Stimulated activated memory B cell treated with anti-CD40 and anti-IgM and Interleukin-4, amounts not matched to agents 10 μg/mL and 1 μg/mL and 100 μg/mL, for 72 hours (primary cell): ENCODE data around the gene NUP43.

Source experiments
- ATAC-seq: fragments of 150-1000 bp; cut with Tn5 transposase; 2 replicates; pipeline ENCODE4 v1.10.0; 2021
- H3K27ac Mint-ChIP-seq: one replicate; pipeline ENCODE4 v1.8.0; 2022; ENCODE audit warnings: mild to moderate bottlenecking, mixed read lengths
- H3K27me3 Mint-ChIP-seq: one replicate; pipeline ENCODE4 v1.8.0; 2022; ENCODE audit warnings: mixed read lengths
- H3K36me3 Mint-ChIP-seq: one replicate; pipeline ENCODE4 v1.8.0; 2022; ENCODE audit warnings: mixed read lengths
- H3K4me1 Mint-ChIP-seq: one replicate; pipeline ENCODE4 v1.8.0; 2022; ENCODE audit warnings: mixed read lengths
- H3K4me3 Mint-ChIP-seq: one replicate; pipeline ENCODE4 v1.8.0; 2022; ENCODE audit warnings: mild to moderate bottlenecking, moderate library complexity, mixed read lengths
- H3K9me3 Mint-ChIP-seq: one replicate; pipeline ENCODE4 v1.8.0; 2022; ENCODE audit warnings: mixed read lengths

The NUP43 gene

DNA sequence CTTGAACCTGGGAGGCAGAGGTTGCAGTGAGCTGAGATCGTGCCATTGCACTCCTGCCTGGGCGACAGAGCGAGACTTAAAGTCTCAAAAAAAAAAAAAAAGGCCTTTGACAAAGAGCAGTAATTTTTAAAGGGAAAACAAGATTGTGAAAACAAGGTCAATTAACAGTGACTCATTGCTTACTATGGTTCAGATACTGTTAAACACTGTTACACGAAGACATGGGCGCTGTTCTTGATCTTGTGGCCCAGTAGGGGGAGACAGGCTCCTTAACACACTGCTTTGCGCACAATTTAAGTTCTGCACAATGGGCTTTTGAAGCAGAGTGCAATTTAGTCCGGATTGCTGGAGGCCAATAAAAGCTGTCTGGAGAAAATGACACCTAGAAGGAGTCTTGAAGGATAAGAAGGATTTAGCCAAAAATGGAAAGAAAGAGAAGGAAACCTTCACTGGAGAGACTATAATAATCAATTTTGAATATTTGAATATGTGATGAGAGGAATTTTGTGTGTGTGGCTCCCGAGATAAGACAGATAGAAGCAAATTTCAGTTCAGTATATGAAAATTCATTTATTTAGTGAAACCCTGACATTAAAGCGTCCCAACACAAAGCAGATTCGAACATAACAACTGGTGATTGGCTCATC, 22.4 kb downstream of the NUP43 start:
- Mint-ChIP-seq H3K27me3 (no peaks in the 10 kb centered on the region), H3K4me3 (no peak overlapping the region), H3K27ac (no peak overlapping the region), H3K9me3 (no peaks in the 10 kb centered on the region), H3K4me1 (peaks cover 10% of the 10 kb centered on the region), H3K36me3 (peaks cover 22% of the 10 kb centered on the region)
- ATAC-seq = peak; percentile 61

DNA sequence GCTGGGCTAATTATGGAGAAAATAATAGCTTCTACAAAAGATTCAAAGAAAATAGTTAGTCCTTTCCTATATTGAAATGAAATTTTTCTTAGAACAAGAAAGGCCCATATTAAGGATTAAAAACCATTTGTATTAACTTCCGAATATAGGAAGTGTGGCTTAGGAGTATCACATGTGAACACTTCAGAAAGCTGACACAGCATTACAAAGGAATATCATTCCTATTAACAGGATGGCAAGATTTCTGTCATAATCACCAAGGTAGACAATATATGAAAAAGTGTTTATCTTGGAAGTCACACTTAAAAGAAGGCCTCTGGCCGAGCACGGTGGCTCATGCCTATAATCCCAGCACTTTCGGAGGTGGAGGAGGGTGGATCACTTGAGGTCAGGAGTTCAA, 23.1 kb downstream of the NUP43 start:
- no peaks in the 10 kb centered on the region for H3K27me3 Mint-ChIP-seq
- H3K4me1 Mint-ChIP-seq = peaks cover 4% of the 10 kb centered on the region
- H3K36me3 Mint-ChIP-seq = peaks cover 15% of the 10 kb centered on the region
- no peaks in the 10 kb centered on the region for H3K9me3 Mint-ChIP-seq
- H3K27ac Mint-ChIP-seq = no peak overlapping the region
- no peak for ATAC-seq
- no peak overlapping the region for H3K4me3 Mint-ChIP-seq

DNA sequence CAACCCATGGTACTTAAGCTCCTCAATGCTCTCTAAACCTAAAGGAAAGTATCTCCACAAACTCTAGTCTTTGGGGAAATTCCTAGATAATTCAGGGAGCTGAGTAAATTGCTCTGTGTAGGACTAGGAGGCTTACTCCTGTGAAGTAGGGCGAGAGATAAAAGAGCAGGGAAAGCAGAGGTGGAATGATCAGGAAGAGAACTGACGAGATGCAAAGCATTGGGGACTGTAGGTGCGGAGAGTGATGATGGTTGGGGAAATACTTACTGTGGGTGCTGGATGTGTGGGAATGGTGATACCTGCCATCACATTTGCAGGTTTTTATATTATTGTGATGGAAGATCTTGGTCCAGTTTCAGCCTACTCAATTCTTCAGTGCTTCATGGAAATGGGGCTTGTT, 26.8 kb downstream of the NUP43 start:
- H3K27me3 Mint-ChIP-seq = no peaks in the 10 kb centered on the region
- H3K9me3 Mint-ChIP-seq = no peaks in the 10 kb centered on the region
- peaks cover 16% of the 10 kb centered on the region for H3K4me1 Mint-ChIP-seq
- H3K4me3 Mint-ChIP-seq = no peak overlapping the region
- no peak for ATAC-seq
- H3K27ac Mint-ChIP-seq = no peak overlapping the region
- H3K36me3 Mint-ChIP-seq = peaks cover 6% of the 10 kb centered on the region

DNA sequence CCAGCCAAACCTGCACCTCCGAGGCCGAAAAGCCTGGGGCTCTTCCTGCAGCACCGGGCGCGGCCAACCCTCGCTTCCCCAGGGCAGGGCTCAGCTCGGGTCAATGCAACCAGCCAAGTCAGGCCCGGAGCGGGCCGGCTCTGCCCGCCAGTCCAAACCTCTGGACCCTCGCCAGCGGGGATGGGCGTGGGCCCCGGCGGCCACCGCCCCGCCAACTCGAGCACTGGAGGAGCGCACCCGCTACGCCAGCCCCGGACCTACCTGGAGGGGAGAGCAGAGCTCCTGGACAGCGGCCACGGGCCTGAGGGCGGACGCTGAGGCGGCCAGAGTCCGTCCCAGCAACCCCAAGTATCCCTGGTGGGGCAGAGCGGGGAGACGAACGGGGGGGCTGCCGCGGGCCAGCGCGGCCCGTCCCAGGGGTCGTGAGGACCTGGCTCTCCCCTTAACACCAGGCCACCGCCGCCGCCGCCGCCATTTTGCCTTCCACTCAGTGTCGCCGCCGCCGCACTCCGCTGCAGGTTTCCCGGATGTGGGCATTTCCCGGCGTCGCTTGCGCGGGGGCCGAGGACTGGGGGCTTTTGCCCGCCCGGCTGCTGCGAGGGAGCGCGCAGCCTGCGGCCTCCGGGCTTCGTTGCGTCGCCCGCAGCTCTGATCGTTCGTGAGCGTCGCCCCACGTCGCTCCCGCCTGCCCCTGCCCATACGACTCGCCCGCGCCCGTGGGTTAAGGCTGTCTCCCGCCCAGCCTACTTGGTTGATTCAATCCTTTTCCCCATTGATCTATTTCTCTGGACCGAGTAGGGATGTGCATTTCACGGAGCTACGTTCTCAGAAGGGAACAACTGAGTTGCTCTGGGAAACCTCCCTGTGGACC, 28.5 kb downstream of the NUP43 start, which contains the start of gene LATS1:
TSS of gene LATS1 (minus strand) at position 514 of the 871 bp plus-strand sequence. CDS start 15,975 bp downstream, outside the sequence.
- peak within 1 kb of the TSS; percentile 97 for H3K27ac Mint-ChIP-seq
- no peaks in the 10 kb centered on the region for H3K9me3 Mint-ChIP-seq
- peak within 1 kb of the TSS; percentile 95 for H3K4me3 Mint-ChIP-seq
- ATAC-seq = peak; percentile 96
- H3K27me3 Mint-ChIP-seq = no peaks in the 10 kb centered on the region
- no peaks in the 10 kb centered on the region for H3K36me3 Mint-ChIP-seq
- H3K4me1 Mint-ChIP-seq = peaks cover 20% of the 10 kb centered on the region

DNA sequence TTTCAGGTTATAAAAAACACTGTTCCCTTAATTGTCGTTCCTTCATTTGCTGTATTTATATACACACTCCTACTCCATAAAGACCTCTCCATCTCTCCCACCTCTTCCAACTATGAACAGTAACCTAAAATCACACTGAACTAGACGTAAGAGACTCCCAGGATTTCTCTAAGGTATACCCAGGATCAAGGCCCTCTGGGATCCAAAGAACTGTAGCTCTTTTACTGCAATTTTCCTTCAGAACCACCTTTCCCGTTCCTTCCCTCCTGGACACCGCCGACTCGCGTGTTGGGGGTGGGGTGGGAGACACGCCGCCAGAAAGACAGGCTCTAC, 29.1 kb downstream of the NUP43 start:
- Mint-ChIP-seq H3K4me1 (peaks cover 20% of the 10 kb centered on the region), H3K27me3 (no peaks in the 10 kb centered on the region), H3K27ac (peak overlapping the region; percentile 97), H3K9me3 (no peaks in the 10 kb centered on the region), H3K36me3 (no peaks in the 10 kb centered on the region), H3K4me3 (peak overlapping the region; percentile 95)
- ATAC-seq = no peak

DNA sequence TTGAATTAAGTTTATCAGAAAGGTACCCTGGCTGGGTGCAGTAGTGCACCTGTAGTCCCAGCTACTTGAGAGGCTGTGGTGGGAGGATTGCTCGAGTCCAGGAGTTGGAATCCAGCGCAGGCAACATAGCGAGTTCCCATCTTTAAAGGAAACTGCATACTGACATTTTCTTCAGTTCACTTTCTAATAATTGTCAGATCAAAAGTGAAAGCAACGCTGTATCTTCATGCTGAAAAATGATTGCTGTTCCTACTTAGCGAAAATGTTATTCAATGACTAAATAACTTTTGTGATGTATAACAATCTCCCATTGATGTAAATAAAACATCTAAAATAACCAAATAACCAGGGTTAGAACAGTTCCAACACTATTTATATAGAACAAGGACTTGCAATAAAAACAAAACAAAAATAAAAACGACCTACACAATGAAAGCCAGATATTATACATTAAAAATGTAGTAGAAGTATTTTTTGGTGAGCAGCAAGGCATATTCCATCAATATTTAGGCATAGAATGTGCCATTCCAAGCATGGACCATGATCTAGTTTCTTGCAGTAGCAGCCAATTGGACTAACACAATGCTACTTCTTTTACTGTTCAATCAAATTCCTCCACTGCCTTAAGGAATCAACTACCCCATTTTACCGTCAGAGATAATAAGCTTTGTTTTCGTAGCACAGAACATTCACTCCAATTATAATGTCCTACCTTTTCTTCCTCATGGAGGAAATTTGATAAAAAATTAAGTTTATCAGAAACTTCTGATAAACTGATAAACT, 30.0 kb downstream of the NUP43 start:
- H3K27me3 Mint-ChIP-seq = no peaks in the 10 kb centered on the region
- H3K36me3 Mint-ChIP-seq = peaks cover 6% of the 10 kb centered on the region
- H3K4me1 Mint-ChIP-seq = peaks cover 20% of the 10 kb centered on the region

DNA sequence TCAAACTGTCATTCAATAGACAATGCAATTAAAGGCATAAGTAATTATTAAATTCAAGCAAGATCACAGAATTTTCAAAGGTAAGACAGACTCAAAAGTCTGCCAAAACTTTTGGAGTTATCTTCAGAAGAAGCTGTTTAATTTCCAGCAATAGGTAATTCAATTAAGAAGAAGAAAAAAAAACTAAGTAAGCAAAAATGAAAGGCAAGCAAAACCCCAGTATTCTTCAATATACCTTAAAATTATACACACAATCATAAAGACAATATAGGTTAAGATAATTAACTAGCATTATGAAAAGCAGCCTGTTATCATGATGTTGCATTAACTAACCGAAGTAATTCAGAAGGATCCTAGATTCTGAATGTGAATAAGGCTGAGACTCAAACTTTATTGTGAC, 31.9 kb downstream of the NUP43 start:
- no peaks in the 10 kb centered on the region for H3K27me3 Mint-ChIP-seq
- H3K36me3 Mint-ChIP-seq = peaks cover 14% of the 10 kb centered on the region
- H3K4me1 Mint-ChIP-seq = peaks cover 36% of the 10 kb centered on the region
- H3K9me3 Mint-ChIP-seq = no peaks in the 10 kb centered on the region
- no peak for ATAC-seq
- no peak overlapping the region for H3K27ac Mint-ChIP-seq
- no peak overlapping the region for H3K4me3 Mint-ChIP-seq

More for the DNA sequence above, 30.0 kb downstream of the NUP43 start:
- Mint-ChIP-seq H3K9me3 (no peaks in the 10 kb centered on the region), H3K27ac (peak overlapping the region; percentile 61), H3K4me3 (peak overlapping the region; percentile 72)
- ATAC-seq = no peak

DNA sequence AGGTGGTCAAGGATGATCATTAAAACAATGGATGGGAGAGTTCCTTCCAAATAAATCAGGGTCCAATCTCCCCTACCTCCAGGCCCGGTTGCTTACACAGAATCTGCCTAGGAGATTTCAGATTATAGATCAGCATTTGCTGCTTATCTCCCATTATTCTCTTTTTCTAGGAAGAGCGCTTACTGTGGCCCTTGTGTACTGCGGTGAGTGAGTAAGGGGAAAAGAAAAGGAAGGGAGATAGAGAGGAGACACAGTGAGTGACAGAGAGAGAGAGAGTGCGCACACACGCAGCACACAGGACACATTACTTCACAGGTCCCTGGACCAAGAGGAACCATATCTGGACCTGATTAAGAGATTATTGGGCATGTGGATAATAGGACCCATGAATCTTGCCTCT, 34.6 kb downstream of the NUP43 start:
- Mint-ChIP-seq H3K27ac (no peak overlapping the region), H3K4me1 (peaks cover 52% of the 10 kb centered on the region), H3K27me3 (no peaks in the 10 kb centered on the region), H3K36me3 (peaks cover 14% of the 10 kb centered on the region), H3K4me3 (no peak overlapping the region), H3K9me3 (no peaks in the 10 kb centered on the region)
- ATAC-seq = no peak

DNA sequence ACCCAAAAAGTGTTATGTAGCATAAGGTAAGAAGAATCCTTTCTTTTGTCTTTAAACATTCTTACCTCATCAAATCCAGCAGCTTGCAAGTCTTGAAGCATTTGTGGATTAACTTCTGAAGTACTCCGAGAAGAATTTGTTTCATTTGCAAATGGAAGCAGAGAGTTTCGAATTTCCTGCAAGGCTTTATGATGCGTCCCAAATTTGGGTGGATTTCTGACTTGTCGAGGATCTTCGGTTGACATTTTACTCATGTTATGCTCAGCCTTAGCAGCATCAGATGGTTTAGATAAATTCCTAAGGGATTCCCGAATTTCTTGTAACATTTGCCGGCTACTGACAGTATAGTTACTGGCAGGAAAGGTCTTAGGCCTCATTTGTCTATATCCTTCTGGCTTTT, 44.6 kb downstream of the NUP43 start:
- Mint-ChIP-seq H3K27ac (no peak overlapping the region), H3K36me3 (peaks cover 12% of the 10 kb centered on the region)

DNA sequence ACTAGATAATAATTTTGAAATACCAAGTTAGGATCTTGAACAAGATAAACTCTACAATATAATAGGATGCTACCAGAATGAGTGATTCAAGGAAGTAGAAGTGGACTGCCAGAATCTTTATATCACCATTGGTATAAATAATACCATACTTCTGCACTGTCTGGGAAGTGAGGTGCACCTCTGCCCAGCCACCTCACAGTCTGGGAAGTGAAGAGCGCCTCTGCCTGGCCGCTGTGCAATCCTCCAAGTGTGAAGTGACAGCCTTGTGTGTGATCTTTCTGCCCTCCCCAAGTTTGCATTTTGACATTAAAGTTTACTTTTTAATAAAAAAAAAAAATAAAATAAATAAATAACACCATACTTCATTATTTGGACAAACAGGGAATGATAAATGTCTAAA, 47.2 kb downstream of the NUP43 start:
- no peaks in the 10 kb centered on the region for H3K9me3 Mint-ChIP-seq
- ATAC-seq = no peak
- H3K4me1 Mint-ChIP-seq = no peaks in the 10 kb centered on the region
- no peak overlapping the region for H3K4me3 Mint-ChIP-seq
- H3K36me3 Mint-ChIP-seq = peaks cover 6% of the 10 kb centered on the region
- H3K27ac Mint-ChIP-seq = no peak overlapping the region
- H3K27me3 Mint-ChIP-seq = no peaks in the 10 kb centered on the region

More for the DNA sequence above, 44.6 kb downstream of the NUP43 start:
- no peaks in the 10 kb centered on the region for H3K27me3 Mint-ChIP-seq
- H3K4me3 Mint-ChIP-seq = no peak overlapping the region
- no peak for ATAC-seq
- H3K4me1 Mint-ChIP-seq = peaks cover 21% of the 10 kb centered on the region
- no peaks in the 10 kb centered on the region for H3K9me3 Mint-ChIP-seq

DNA sequence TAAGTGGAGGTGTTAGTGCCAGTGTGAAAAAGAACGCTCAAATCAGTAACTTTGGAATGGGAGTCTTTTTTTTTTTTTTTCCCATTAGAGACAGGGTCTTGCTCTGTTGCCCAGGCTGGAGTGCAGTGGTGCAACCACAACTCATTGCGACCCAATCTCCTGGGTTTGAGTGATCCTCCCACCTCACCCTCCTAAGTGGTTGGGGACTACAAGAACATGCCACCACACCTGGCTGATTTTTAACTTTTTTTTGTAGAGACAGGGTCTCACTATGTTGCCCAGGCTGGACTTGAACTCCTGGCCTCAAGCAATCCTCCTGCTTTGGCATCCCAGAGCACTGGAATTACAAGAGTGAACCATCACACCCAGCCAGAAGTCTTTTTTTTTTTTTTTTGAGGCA, 48.2 kb downstream of the NUP43 start:
- ATAC-seq = no peak
- Mint-ChIP-seq H3K4me3 (no peak overlapping the region), H3K36me3 (peaks cover 6% of the 10 kb centered on the region), H3K9me3 (no peaks in the 10 kb centered on the region), H3K4me1 (no peaks in the 10 kb centered on the region), H3K27ac (no peak overlapping the region), H3K27me3 (no peaks in the 10 kb centered on the region)

DNA sequence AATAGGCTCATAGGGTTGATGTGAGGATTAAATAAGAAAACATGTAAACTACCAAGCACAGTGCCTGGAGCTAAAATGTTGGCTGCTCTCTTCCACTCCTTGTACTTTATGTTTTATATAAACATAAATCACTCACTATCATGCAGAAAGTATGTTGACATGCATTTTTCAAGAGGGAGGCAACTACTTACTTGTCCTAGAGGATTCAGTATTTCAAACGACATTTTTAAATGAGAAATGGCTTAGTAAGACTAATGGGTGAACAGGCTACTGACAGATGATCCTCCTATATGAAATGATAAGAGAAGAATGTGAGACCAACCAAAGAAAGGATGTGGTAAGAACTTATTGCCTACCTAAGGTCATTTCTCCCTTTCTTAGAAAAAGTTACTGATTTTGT, 49.4 kb downstream of the NUP43 start:
- no peak for ATAC-seq
- H3K36me3 Mint-ChIP-seq = peaks cover 14% of the 10 kb centered on the region

DNA sequence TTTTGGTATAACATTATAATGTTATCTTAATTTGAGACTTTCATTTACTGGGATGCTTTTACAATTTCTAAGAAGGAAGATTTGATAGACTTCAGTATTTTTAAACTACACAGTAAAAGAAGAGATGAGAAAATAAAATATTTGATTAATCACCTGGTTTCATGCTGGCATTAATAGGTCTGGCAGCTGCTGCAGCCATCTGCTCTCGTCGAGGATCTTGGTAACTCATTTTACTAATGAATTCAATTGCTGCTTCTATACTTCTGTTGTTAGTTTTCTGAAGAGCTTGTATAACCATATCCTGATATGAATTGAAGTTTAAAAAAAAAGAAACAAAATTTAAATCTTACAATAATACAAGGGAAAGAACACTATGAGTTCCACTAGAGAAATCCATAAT, 51.4 kb downstream of the NUP43 start:
- Mint-ChIP-seq H3K9me3 (no peaks in the 10 kb centered on the region), H3K4me1 (peaks cover 8% of the 10 kb centered on the region), H3K36me3 (peaks cover 20% of the 10 kb centered on the region), H3K27me3 (no peaks in the 10 kb centered on the region), H3K27ac (no peak overlapping the region), H3K4me3 (no peak overlapping the region)
- no peak for ATAC-seq

More for the DNA sequence above, 49.4 kb downstream of the NUP43 start:
- no peak overlapping the region for H3K27ac Mint-ChIP-seq
- no peaks in the 10 kb centered on the region for H3K9me3 Mint-ChIP-seq
- no peak overlapping the region for H3K4me3 Mint-ChIP-seq
- H3K27me3 Mint-ChIP-seq = no peaks in the 10 kb centered on the region
- peaks cover 3% of the 10 kb centered on the region for H3K4me1 Mint-ChIP-seq

DNA sequence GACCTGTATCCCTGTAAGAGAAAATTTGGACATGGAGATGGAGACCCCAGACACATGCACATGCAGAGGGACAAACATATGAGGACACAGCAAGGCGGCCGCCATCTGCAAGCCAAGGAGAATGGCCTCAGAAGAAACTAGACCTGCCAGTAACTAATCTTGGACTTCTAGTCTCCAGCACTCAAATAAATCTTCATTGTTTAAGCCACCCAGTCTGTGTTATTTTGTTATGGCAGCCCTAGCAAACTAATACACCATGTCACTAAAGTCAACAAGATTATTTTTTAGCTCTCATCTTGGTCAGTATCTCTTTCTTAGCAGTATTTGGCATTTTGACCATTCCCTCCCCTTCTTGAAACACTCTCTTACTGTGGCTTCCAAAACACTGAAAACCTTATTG, 55.1 kb downstream of the NUP43 start:
- Mint-ChIP-seq H3K27me3 (no peaks in the 10 kb centered on the region), H3K4me3 (no peak overlapping the region), H3K4me1 (peaks cover 24% of the 10 kb centered on the region), H3K27ac (no peak overlapping the region), H3K36me3 (peaks cover 44% of the 10 kb centered on the region), H3K9me3 (no peaks in the 10 kb centered on the region)
- ATAC-seq = no peak

DNA sequence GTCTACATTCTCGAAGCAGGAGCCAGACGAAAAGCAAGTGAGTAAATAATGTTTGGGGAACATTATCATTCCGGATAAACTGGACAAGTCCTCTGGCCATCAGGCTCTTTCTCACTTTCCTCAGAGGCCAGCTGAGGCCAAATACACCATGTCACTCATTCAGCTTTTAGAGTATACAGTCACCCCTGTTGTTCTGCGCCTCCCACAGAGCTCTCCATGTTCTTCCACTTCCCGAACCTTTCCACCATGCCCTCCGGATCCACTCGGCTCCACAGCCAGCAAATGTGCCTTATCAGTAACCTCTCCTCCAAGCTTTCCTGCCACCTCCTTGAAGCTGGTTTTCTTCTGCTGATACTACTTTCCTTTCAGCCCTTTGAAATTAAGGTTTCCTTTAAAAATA, 60.1 kb downstream of the NUP43 start:
- ATAC-seq = no peak
- Mint-ChIP-seq H3K4me1 (peaks cover 23% of the 10 kb centered on the region), H3K4me3 (no peak overlapping the region), H3K9me3 (no peaks in the 10 kb centered on the region), H3K36me3 (peaks cover 49% of the 10 kb centered on the region), H3K27me3 (no peaks in the 10 kb centered on the region), H3K27ac (peak overlapping the region; percentile 20)
